Smooth muscle cell (in vitro differentiated cells): ENCODE results near the gene BARX1. TPM values are rescaled to one million over a fixed set of nuclear protein-coding genes. Genes with fewer than 3 reads are reported as not detected.
"Not testable (repeated sequence)": the region's sequence is repeated elsewhere in the genome, so short reads cannot be mapped to it uniquely, and the experiment has no call there.

Source experiments
- DNase-seq: peaks from one replicate; lab custom pipeline; 2025; ENCODE audit not compliant: unreplicated experiment; lab: John Stamatoyannopoulos, UW
- H2AFZ ChIP-seq: fragments of 200-600 bp; sonication (generic); 2 replicates; pipeline ENCODE4 v1.6.0; 2016; ENCODE audit warnings: antibody characterized with exemption, low read depth, mild to moderate bottlenecking
- H3F3A ChIP-seq: fragments of 200-600 bp; sonication (generic); 2 replicates; pipeline ENCODE4 v1.6.0; 2017; ENCODE audit warnings: antibody characterized with exemption, low read depth
- H3K27ac ChIP-seq: fragments of 200-600 bp; sonication (generic); 2 replicates; pipeline ENCODE4 v1.5.1; 2016; ENCODE audit warnings: low read depth, mild to moderate bottlenecking
- H3K27me3 ChIP-seq: fragments of 200-600 bp; sonication (generic); 2 replicates; pipeline ENCODE4 v1.6.1; 2016; ENCODE audit warnings: low read depth, mild to moderate bottlenecking
- H3K36me3 ChIP-seq: fragments of 200-600 bp; sonication (generic); 2 replicates; pipeline ENCODE4 v1.5.1; 2016; ENCODE audit warnings: low read depth
- H3K4me1 ChIP-seq: fragments of 200-600 bp; sonication (generic); 2 replicates; pipeline ENCODE4 v1.5.1; 2016; ENCODE audit warnings: low read depth
- H3K4me2 ChIP-seq: fragments of 200-600 bp; sonication (generic); 2 replicates; pipeline ENCODE4 v1.6.0; 2016; ENCODE audit warnings: mild to moderate bottlenecking
- H3K4me3 ChIP-seq: fragments of 200-600 bp; sonication (generic); 2 replicates; pipeline ENCODE4 v1.5.1; 2016; ENCODE audit warnings: mild to moderate bottlenecking
- H3K79me2 ChIP-seq: fragments of 200-600 bp; sonication (generic); 2 replicates; pipeline ENCODE4 v1.6.0; 2016; ENCODE audit warnings: low read depth, mild to moderate bottlenecking
- H3K9ac ChIP-seq: fragments of 200-600 bp; sonication (generic); 2 replicates; pipeline ENCODE4 v1.6.0; 2016; ENCODE audit warnings: low read depth
- H3K9me3 ChIP-seq: fragments of 200-600 bp; sonication (generic); replicated peaks from 2 replicates; pipeline ENCODE4 v1.5.1; 2016; ENCODE audit warnings: low read depth
- H4K20me1 ChIP-seq: fragments of 200-600 bp; sonication (generic); 2 replicates; pipeline ENCODE4 v1.6.0; 2016; ENCODE audit warnings: low read depth
- WGBS: methylation state at CpG from one replicate; pipeline ENCODE4 v1.1.7; 2016; ENCODE audit warnings: low lambda C conversion rate; 5-methylcytosine and 5-hydroxymethylcytosine counted together
- polyA plus RNA-seq: library from polyadenylated mRNA; unstranded; fragments of >200 nt; fragmentation: Nextera tagmentation; extraction: Ambion mirVana; gene quantifications from 2 replicates; pipeline ENCODE4 v1.2.1, GENCODE V29; 2016
- total RNA-seq: library from RNA; depleted of rRNA; stranded (reverse); fragments of >200 nt; gene quantifications from 2 replicates; pipeline ENCODE4 v1.2.3, GENCODE V29; 2014
- TF ChIP-seq, protein P1 (sequence below): fragments of 200-600 bp; sonication (generic); IDR thresholded peaks from 2 replicates; pipeline ENCODE4 v1.5.1; 2017; ENCODE audit warnings: borderline replicate concordance, mild to moderate bottlenecking, antibody characterized with exemption; ENCODE audit not compliant: insufficient read depth, poor library complexity, severe bottlenecking

The BARX1 gene
- total and polyA plus RNA-seq, 2 experiments from 2014 or later = 6.1 TPM

DNA sequence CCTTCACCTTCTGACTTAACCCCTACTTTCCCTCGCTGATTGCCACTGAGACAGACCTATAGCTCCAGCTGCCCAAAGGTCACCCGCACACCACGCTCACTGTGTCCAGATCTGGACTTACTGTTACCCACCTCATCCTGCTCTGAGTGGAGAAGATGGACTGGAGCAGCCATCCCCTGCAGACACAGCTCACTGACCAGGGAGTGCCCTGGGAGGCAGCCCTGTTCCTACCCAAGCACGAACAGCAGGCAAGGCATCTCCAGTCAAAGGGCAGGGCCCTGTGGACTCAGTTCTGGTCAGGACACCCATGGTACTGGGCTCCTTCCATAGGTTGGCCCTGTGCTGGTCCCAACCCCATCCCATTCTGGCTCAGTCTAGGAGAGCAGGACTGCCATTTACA lies 9.5 kb upstream of the BARX1 start:
- Histone ChIP-seq H3K36me3 (no peaks in the 10 kb centered on the region), H3K4me2 (no peak overlapping the region), H3K79me2 (no peaks in the 10 kb centered on the region), H3K4me3 (no peak overlapping the region), H4K20me1 (no peaks in the 10 kb centered on the region), H3K27me3 (peaks cover 23% of the 10 kb centered on the region), H3K27ac (no peak overlapping the region), H3F3A (peaks cover 5% of the 10 kb centered on the region), H3K4me1 (peaks cover under 1% of the 10 kb centered on the region), H3K9ac (no peak overlapping the region), H2AFZ (no peak overlapping the region), H3K9me3 (no peaks in the 10 kb centered on the region)
- DNase-seq = no peak
- TF ChIP-seq, protein P1, sequence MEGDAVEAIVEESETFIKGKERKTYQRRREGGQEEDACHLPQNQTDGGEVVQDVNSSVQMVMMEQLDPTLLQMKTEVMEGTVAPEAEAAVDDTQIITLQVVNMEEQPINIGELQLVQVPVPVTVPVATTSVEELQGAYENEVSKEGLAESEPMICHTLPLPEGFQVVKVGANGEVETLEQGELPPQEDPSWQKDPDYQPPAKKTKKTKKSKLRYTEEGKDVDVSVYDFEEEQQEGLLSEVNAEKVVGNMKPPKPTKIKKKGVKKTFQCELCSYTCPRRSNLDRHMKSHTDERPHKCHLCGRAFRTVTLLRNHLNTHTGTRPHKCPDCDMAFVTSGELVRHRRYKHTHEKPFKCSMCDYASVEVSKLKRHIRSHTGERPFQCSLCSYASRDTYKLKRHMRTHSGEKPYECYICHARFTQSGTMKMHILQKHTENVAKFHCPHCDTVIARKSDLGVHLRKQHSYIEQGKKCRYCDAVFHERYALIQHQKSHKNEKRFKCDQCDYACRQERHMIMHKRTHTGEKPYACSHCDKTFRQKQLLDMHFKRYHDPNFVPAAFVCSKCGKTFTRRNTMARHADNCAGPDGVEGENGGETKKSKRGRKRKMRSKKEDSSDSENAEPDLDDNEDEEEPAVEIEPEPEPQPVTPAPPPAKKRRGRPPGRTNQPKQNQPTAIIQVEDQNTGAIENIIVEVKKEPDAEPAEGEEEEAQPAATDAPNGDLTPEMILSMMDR = no peak
- 98% methylated on average over 4 of the region's 4 CpGs for WGBS

DNA sequence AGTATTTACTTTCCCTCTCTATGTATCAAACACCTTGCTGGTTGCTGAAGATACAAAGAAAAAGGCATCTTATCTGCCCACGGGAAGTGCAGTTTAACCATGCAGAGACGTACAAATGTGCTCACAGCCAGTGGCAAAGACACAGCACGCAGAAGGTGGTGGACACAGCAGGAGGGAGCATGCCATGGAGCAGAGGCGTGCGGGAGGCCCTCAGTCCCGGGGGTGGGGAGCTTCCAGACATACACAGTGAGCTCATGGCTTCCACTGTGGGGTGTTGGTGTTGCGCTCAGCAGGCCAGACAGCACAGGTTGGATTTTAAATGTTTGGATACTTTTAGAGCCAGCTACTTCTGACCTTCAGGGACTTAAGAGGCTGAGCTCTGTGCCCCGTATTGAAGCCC lies 8.8 kb upstream of the BARX1 start:
- TF ChIP-seq, protein P1 = no peak
- Histone ChIP-seq H3F3A (peaks cover 5% of the 10 kb centered on the region), H3K4me1 (peaks cover 8% of the 10 kb centered on the region), H3K36me3 (no peaks in the 10 kb centered on the region), H3K27me3 (peaks cover 30% of the 10 kb centered on the region), H3K27ac (peak overlapping the region; percentile 71), H3K79me2 (no peaks in the 10 kb centered on the region), H2AFZ (no peak overlapping the region), H3K9ac (peak overlapping the region; percentile 40), H3K4me3 (no peak overlapping the region), H4K20me1 (no peaks in the 10 kb centered on the region), H3K4me2 (no peak overlapping the region), H3K9me3 (no peaks in the 10 kb centered on the region)
- 34% methylated on average over 8 of the region's 8 CpGs for WGBS
- no peak for DNase-seq

DNA sequence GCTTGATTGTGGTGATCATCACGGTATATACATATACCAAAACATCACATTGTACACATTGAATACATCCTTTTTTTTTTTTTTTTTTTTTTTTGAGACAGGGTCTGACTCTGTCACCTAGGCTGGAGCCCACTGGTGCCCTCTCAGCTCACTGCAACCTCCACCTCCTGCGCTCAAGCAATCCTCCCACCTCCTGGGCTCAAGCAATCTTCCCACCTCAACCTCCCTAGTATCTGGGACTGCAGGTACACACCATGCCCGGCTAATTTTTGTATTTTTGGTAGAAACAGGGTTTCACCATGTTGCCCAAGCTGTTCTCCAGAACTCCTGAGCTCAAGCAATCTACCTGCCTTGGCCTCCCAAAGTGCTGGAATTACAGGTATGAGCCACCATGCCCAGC lies 8.3 kb upstream of the BARX1 start:
- H3K9me3 ChIP-seq, H3K4me3 ChIP-seq, H4K20me1 ChIP-seq, H2AFZ ChIP-seq, H3F3A ChIP-seq, DNase-seq, H3K79me2 ChIP-seq, H3K9ac ChIP-seq, H3K36me3 ChIP-seq, H3K4me2 ChIP-seq: not testable (repeated sequence)
- Histone ChIP-seq H3K4me1 (peaks cover 12% of the 10 kb centered on the region), H3K27ac (peak overlapping the region; percentile 71), H3K27me3 (peaks cover 35% of the 10 kb centered on the region)
- TF ChIP-seq, protein P1 = peak; percentile 3
- 59% methylated on average over 2 of the region's 3 CpGs for WGBS

DNA sequence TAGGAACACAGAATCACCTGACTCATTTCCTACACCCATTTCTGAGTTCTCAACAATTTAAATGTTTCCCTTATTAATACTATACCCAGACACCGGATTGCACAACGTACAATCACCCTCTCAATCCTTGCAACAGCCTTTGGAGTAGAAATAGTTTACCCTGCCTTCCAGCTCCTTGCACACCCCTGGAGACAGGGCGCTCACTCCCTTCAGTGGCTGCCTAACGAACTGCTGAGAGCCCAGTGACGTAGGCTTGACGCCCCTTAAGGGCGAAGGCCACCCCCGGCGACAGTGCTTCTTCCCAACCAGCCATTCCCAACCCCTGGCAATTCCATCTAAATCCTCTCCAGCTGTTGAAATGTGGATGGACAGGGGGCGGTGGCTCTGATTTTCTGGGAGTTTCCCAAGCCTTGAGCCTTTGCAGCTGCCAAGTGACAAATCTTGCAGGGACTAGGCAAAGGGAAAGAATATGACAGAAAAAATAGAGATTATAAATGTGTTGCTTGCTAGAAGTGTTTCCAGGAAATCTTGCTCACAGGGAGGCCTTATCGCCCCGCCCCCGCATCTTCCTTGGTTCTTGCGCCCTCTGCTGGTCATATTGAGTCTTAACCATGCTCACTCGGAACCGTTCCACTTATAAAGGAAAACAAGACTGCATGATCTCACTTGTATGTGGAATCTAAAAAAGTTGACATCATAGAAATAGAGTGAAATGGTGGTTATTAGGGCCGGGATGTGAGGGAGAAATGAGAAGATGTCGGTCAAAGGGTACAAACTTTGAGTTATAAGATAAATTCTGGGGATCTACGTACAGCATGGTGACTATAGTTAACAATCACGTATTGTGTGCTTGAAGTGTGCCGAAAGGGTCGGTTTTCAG lies 7.6 kb upstream of the BARX1 start:
- 24% methylated on average over 22 of the region's 22 CpGs for WGBS
- DNase-seq = peak; percentile 43
- no peak overlapping the region for H2AFZ ChIP-seq

More for the DNA sequence above, 7.6 kb upstream of the BARX1 start:
- Histone ChIP-seq H3K9me3 (no peaks in the 10 kb centered on the region), H3K27ac (no peak overlapping the region), H3K4me3 (no peak overlapping the region), H4K20me1 (no peaks in the 10 kb centered on the region), H3K9ac (no peak overlapping the region), H3K27me3 (peaks cover 41% of the 10 kb centered on the region), H3K79me2 (no peaks in the 10 kb centered on the region), H3K4me1 (peaks cover 16% of the 10 kb centered on the region), H3F3A (peaks cover 5% of the 10 kb centered on the region), H3K36me3 (no peaks in the 10 kb centered on the region), H3K4me2 (peak overlapping the region; percentile 18)
- TF ChIP-seq, protein P1 = peak; percentile 82
